A204.1 (cell line): ENCODE results near the gene ASF1A.

Source experiments
- FAIRE-seq: peaks from 2 replicates; lab custom pipeline; 2012; peaks lifted over from hg19 to GRCh38; lab: Jason Lieb, UNC

The ASF1A gene

DNA sequence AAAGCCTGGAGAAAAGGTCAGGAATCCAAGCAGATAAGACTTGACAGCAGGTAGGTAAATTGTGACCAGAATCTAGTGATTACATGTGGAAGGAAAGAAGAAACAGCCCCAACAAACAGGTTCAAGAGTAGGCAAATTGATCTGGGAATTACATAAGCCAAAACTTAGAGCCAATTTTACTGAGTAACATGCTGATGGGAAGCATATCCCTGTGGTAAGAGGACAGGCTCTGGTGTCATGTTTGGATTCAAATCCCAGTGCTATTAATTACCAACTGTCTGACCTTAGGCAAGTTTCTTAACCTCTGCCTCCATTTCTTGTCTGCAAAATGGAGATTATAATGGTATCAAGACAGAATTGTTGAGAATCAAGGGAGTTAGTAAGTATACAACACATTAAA, 20.6 kb downstream of the ASF1A start:
- no peak for FAIRE-seq

DNA sequence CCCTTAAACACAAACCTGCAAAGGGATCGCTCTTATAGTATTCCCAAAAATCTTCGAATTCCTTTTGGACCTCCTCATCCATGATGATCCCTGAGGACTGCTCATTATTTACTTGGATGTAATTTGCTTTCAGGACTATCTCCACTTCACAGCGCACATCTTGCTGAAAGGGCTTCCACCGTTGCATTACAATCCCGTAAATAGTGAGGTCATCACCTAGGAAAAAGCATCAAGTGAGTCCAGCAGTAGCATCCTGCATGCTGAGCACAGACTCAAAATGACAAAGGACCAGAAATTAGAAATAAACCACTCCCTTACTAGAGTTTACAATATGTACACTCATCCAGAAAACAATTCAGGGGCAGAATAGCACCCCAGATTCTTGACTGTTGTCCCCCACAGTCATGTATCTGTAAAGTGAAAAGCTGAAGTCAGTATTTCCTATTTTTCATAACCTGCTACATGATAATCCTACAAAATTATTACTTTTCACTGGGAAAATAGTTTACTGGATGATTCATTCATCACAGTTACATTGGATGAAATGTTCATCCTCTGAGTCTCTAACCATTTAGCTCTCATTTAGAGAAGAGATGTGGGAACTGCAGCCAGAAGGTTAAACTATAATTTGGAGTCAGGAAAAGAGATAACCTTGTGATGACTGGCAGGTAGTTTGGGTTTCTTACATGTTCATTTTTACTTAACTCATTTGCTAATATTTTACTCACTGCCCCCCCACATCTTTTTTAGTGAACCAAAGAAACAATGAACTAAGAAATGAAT, 23.8 kb downstream of the ASF1A start:
- FAIRE-seq = no peak

DNA sequence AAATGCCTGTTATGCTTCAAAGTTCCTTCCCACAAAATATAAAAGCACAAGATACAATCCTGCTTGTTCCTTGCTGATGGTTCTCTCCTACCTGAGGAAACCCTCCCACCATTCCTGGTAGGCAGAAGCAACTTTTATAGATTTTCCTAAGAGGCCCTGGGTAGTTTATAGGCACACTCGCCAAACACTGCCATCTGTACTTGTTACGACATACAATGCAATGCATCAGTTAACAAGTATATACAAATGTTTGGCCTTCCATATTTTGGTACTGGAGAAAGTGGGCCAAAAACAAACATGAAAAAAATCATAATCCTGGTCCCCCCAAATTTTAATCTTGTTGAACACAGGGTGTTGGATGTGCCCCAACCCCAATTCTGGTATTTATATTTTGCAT, 24.4 kb downstream of the ASF1A start:
- FAIRE-seq = no peak

DNA sequence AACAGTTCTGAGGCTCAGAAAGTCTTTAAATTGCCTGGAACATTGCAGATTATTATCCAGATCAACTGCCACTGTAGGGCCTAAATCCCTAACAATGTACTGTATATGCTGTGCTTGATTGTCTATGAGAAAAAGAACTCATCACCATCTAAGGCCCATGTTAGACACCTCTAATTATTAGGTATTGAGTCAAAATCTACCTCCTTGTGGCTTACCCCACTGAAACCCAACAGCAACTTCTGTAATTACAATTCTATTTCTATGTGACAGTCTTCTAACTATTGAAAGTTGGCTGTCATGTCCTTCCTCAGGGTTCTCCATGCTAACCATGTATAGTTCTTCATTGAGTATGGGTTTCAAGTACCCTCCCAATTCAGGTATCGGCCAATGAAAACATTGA, 27.1 kb downstream of the ASF1A start:
- no peak for FAIRE-seq

DNA sequence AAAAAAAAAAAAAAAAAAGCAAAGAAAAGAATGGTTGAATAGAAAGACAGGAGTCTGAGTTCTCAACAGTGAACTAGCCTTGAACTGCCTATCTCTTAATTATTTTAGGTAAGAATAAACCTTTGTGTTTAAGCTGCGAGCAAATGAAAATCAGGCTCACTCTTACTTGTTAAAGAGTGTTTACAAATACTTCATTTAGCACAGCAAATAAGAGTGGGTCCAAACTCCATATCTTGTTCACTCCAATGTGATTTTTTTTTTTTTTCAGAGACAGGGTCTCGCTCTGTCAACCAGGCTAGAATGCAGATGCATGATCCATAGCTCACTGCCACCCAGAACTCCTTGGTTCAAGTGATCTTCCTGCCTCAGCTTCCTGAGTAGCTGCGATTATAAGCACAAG, 29.1 kb downstream of the ASF1A start:
- FAIRE-seq = no peak

DNA sequence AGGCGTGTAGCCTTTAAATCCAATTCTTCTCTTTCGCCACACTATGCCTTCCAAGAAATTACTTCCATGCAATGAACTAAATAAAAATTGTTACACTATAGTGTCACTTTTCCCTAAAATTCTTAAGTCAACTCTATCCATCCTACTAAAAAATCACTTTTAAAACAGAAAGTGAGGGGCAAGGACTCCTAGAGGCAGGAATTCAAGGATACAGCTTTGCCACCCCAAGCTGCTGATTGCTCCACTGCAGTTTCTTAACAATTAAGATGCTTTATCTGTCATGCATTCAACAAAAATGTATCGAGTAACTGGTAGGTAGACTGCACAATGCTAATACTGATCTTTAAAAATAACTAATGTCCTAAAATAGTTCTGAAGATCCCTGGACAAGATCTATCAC, 36.7 kb downstream of the ASF1A start:
- FAIRE-seq = no peak

DNA sequence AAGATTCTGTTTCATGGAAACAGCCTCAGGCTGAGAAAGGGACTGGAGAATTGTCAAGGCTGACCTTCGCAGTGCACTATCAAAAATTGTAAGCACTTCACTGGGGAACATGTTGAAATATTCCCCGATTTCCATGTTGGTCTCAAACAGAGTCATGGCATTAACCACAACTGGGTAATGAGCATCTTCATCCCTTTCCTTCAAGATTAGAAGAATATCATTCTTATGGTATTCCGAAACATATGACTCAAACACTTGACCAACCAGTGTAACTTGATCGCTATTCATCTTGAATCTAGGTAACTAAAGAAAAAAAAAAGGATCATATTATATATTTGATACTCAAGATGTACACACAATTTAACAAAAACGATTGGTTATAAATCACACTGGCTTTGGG, 37.5 kb downstream of the ASF1A start:
- no peak for FAIRE-seq

DNA sequence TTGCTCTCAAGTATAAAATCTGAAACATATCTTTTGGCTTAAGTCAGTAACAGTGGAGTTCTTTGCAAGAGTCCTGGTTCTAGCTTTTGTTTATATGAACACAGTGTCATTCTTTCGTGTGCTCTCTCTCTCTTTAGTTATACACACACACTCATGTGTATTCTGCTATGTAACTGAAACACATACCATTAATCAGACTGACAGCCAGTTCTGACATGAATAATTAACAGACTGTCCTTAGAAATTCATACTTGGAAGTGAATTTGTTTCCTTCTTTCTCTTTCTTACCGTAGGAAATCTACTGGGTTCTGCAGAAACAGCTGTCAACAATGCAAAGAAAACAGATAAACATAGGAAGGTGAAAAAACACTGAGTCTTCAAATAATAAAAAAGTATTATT, 38.5 kb downstream of the ASF1A start:
- no peak for FAIRE-seq

DNA sequence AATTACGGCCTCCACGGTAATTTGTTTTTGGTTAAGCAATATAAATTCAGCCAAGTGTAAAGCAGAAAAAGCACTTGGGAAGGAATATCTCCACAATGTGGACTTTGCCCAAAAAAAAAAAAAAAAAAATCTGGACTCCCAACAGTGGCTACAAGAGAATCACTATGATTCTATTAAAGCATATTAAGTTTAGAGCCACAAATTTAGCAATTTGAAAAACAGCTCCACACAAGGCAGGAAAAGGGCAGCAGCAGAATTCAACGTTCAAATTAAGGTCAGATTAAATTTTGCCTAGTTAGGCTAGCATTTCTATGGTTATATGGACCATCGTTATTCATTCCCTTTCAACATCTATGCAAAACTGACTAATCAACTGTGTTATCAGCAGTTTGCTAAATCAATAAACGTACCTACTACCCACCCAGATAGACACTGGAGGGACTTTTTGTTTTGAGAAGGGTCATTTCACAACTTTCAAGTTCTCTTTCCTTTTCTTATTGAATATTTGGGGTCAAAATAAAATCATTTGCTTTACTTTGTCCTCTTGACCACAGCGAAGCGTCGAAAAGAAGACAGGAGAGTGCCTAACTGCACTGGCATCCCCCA, 40.0 kb downstream of the ASF1A start:
- FAIRE-seq = no peak

DNA sequence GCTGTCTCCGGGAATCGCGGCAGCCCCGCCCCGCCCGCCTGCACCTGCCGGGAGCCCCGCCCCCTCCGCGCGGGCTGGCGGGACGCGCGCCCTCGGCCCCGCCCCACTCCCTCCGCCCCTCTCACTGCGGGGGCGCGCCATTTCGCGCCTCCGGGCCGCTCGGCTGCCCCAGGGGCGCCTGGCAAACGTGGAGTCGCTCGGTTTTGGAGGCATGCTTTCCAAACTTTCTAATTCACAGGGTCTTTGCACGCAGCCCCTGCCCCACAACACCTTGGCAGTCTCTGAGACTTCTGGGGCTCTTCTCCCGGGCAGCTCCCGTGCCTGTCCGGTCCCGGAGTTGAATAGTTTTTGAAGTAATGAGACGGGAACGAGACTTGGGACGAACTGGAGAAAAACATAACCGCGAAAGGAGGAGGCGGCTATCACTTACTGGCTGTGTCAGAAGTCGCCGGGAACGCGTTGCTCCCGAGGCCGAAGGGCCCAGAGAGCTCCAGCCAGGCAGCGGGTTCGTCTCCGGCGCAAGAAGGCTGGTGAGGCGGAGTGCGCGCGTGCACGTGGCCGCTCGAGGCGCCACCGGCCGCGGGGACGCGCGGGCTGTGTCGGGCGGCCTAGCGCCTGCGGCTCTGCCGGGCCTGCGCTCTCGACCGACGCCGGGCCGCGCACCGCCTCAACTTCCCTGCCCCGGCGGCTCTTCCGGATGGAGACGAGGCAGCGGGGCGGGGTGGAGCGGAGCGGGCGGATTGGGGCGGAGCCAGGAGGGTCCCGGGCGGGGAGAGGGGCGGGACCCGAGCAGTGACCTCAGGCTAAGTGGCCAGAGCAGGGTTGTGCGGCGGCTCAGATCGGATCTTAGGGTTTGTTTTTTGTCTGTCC, 40.7 kb downstream of the ASF1A start, which contains the start of gene MCM9:
Gene MCM9, minus strand, starts transcription at position 699 of the 870 bp plus-strand sequence. CDS start 3,436 bp downstream, outside the sequence.
- FAIRE-seq = no peak

DNA sequence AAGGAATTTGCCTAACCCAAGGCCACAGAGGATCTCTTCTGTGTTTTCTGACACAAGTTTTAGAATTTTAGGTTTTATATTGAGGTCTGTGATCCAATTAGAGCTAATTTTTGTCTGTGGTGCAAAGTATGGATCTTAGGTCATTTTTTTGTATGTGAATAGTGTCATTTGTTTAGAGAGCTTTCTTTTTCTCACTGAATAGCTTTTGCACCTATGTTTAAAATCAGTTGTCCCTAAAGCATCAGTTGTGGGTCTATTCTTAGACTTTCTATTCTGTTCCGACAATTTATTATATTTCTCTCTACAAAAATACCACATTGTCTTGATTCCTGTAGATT, 41.3 kb downstream of the ASF1A start:
- no peak for FAIRE-seq

DNA sequence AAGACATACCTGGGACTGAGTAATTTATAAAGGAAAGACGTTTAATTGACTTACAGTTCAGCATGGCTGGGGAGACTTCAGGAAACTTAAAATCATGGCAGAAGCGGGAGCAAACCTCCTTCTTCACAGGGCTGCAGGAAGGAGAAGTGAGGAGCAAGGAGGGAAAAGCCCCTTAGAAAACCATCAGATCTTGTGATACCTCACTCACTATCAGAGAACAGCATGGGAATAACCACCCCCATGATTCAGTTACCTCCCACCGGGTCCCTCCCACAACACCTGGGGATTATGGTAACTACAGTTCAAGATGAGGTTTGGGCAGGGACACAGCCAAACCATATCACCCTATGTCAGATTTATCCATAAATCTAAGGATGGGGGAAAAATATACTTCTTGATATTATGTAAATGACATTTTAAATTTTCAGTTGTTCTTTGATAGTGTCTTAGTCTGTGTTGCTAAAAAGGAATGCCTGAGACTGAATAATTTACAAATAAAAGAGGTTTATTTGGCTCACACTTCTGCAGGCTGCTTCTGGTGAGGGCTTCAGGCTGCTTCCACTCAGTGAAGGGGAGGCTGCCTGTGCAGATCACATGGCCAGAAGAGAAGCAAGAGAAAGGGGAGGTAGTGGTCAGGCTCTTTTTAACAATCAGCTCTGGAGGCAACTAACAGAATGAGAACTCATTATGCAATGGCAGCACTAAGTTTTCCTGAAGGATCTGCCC, 42.2 kb downstream of the ASF1A start:
- FAIRE-seq = no peak

DNA sequence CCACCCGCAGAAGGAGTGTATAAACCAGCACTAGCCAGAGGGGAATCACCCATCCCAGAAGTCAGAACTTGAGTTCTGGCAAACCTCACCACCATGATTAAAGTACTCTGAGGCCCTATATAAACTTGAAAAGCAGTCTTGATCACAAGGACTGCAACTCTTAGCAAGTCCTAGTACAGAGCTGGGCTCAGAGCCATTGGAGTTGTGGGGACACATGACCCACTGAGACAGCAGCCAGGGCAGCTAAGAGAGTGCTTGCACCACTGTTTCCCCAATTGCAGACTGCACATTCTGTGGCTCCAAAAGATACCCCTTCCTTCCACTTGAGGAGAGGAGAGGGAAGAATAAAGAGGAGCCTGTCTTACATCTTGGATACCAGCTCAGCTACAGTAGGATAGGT, 45.7 kb downstream of the ASF1A start:
- no peak for FAIRE-seq

DNA sequence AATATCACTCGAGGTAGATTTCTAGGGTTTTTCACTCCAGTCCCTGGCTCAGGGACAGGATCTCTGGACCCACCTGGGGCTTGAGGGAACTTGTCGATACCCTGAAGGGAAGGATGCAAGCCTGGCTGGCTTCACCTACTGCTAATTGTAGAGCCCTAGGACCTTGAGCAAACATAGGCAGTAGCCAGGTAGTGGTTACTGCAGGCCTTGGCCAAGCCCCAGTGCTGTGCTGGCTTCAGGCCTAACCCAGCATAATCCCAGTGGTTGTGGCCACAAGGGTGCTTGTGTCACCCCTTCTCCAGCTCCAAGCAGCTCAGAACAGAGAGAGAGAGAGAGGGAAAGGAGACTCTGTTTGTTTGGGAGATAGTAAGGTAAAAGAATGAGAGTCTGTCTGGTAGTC, 46.8 kb downstream of the ASF1A start:
- no peak for FAIRE-seq

DNA sequence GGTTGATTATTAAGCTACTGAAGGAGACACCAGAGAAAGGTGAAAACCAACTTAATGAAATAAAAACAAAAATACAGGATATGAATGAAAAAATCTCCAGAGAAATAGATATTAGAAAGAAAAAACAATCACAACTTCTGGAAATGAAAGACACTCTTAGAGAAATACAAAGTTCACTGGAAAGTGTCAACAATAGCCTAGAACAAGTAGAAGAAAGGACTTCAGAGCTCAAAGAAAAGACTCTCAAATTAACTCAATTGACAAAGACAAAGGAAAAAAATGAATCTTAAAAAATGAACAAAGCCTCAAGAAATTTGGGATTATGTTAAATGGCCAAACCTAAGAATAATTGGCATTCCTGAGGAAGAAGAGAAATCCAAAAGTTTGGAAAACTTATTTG, 51.3 kb downstream of the ASF1A start:
- FAIRE-seq = no peak

DNA sequence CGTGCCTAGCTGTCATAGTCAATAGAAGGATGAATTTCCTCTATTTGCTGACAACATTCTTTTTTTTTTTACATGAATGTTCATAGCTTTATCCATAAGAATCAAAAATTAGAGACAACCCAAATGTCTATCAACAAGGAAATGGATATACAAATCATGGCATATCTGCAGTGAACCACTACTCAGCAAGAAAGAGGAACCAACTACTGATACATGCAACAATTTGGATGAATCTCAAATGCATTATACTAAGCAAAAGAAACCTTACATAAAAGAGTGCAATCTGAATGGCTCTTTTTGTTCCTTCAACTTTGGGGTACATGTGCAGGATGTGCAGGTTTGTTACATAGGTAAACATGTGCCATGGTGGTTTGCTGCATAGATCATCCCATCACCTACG, 58.7 kb downstream of the ASF1A start:
- no peak for FAIRE-seq

DNA sequence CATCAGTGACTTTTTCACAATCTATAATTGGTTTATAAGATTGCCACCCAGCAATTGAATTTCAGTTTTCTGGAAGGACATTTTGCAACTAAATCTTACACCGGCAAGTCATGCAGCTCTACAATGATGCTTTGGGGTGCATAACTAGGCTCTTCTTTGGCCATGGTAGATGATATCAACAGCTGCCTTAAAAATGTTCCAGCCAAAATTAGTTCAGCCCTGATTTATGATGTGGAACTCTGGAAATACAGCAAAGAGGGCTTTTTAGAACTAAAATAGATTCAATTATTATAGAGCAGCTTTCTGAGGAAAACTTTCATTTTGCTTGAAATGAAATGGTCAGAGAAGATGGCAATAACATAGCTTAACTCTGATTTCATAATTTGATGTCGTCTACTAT, 59.4 kb downstream of the ASF1A start:
- no peak for FAIRE-seq
